ENCODE data around the gene TGM6.

The TGM6 gene

GRCh38 chr20:2335096-2335870, 45.4 kb upstream of the TGM6 start:
- H3K4me2 ChIP-seq (ENCODE audit: low read length): no peak overlapping the region
- H3K36me3 ChIP-seq (ENCODE audit: control insufficient read depth, insufficient read depth, low read length): no peaks in the 10 kb centered on the region
- H3K4me1 ChIP-seq: no peaks in the 10 kb centered on the region
- no peaks in the 10 kb centered on the region for H3K9me3 ChIP-seq (ENCODE audit: control insufficient read depth, low read length)
- no peak overlapping the region for H3K27ac ChIP-seq
- H3K4me3 ChIP-seq (ENCODE audit: low read depth, low read length): no peak overlapping the region
- no peak overlapping the region for H2AFZ ChIP-seq
- no peak overlapping the region for H3K9ac ChIP-seq
- H3K79me2 ChIP-seq: no peaks in the 10 kb centered on the region
- H3K27me3 ChIP-seq (ENCODE audit: control insufficient read depth, insufficient read depth, low read length): no peaks in the 10 kb centered on the region
- TF ChIP-seq CTCF (IDR thresholded peaks at IDR 0.05): no peak

GRCh38 chr20:2336471-2336870, 44.2 kb upstream of the TGM6 start:
- Histone ChIP-seq H3K27ac (no peak overlapping the region), H2AFZ (no peak overlapping the region), H3K79me2 (no peaks in the 10 kb centered on the region), H3K9ac (no peak overlapping the region), H3K4me1 (no peaks in the 10 kb centered on the region), H3K27me3 (ENCODE audit: control insufficient read depth, insufficient read depth, low read length) (no peaks in the 10 kb centered on the region), H3K4me3 (ENCODE audit: low read depth, low read length) (no peak overlapping the region), H3K4me2 (ENCODE audit: low read length) (no peak overlapping the region), H3K36me3 (ENCODE audit: control insufficient read depth, insufficient read depth, low read length) (no peaks in the 10 kb centered on the region), H3K9me3 (ENCODE audit: control insufficient read depth, low read length) (no peaks in the 10 kb centered on the region)
- TF ChIP-seq CTCF (IDR thresholded peaks at IDR 0.05): no peak

GRCh38 chr20:2337142-2337541, 43.6 kb upstream of the TGM6 start:
- Histone ChIP-seq H3K9me3 (ENCODE audit: control insufficient read depth, low read length) (no peaks in the 10 kb centered on the region), H3K79me2 (no peaks in the 10 kb centered on the region), H3K9ac (no peak overlapping the region), H3K4me1 (no peaks in the 10 kb centered on the region), H3K27me3 (ENCODE audit: control insufficient read depth, insufficient read depth, low read length) (no peaks in the 10 kb centered on the region), H2AFZ (no peak overlapping the region), H3K27ac (no peak overlapping the region), H3K4me3 (ENCODE audit: low read depth, low read length) (no peak overlapping the region), H3K36me3 (ENCODE audit: control insufficient read depth, insufficient read depth, low read length) (no peaks in the 10 kb centered on the region), H3K4me2 (ENCODE audit: low read length) (no peak overlapping the region)
- TF ChIP-seq CTCF (IDR thresholded peaks at IDR 0.05): no peak

GRCh38 chr20:2338411-2339066, 42.2 kb upstream of the TGM6 start:
- no peaks in the 10 kb centered on the region for H3K4me1 ChIP-seq
- H3K9ac ChIP-seq: no peak overlapping the region
- H2AFZ ChIP-seq: no peak overlapping the region
- H3K27ac ChIP-seq: no peak overlapping the region
- no peak overlapping the region for H3K4me3 ChIP-seq (ENCODE audit: low read depth, low read length)
- H3K9me3 ChIP-seq (ENCODE audit: control insufficient read depth, low read length): no peaks in the 10 kb centered on the region
- no peak for TF ChIP-seq CTCF (IDR thresholded peaks at IDR 0.05)
- no peaks in the 10 kb centered on the region for H3K36me3 ChIP-seq (ENCODE audit: control insufficient read depth, insufficient read depth, low read length)
- no peaks in the 10 kb centered on the region for H3K79me2 ChIP-seq
- H3K4me2 ChIP-seq (ENCODE audit: low read length): no peak overlapping the region
- no peaks in the 10 kb centered on the region for H3K27me3 ChIP-seq (ENCODE audit: control insufficient read depth, insufficient read depth, low read length)

All from parathyroid adenoma (tissue), 2 donors.